ENCODE measurements around the gene TEPSIN.

The TEPSIN gene

GRCh38 chr17:81231766-81232581, 6.9 kb downstream of the TEPSIN start:
- Histone ChIP-seq H3K4me2 (ENCODE audit: low read depth, low read length) (no peak overlapping the region), H3K79me2 (ENCODE audit: low read length) (peaks cover 19% of the 10 kb centered on the region), H3K36me3 (replicated peaks; ENCODE audit: insufficient read depth, low read length) (no peaks in the 10 kb centered on the region), H4K20me1 (ENCODE audit: insufficient read depth, low read length) (no peaks in the 10 kb centered on the region), H3K27me3 (replicated peaks; ENCODE audit: insufficient read depth, low read length) (no peaks in the 10 kb centered on the region), H2AFZ (ENCODE audit: low read length) (no peak overlapping the region), H3K9me3 (replicated peaks; ENCODE audit: insufficient read depth, low read length) (no peaks in the 10 kb centered on the region), H3F3A (ENCODE audit: insufficient read depth, low read length) (no peaks in the 10 kb centered on the region), H3K9ac (ENCODE audit: low read length) (no peak overlapping the region), H3K9me2 (replicated peaks; ENCODE audit: insufficient read depth, low read length) (no peaks in the 10 kb centered on the region), H3K4me3 (ENCODE audit: low read length) (no peak overlapping the region), H3K4me1 (ENCODE audit: low read length) (no peaks in the 10 kb centered on the region), H3K27ac (ENCODE audit: low read length) (no peak overlapping the region)
- TF ChIP-seq EZH2phosphoT487 (IDR thresholded peaks at IDR 0.05; ENCODE audit: low read length) (no peak), CTCF (IDR thresholded peaks at IDR 0.05; ENCODE audit: low read length) (no peak), EZH2 (optimal IDR thresholded peaks at IDR 0.05; ENCODE audit: low read depth, low read length) (no peak)
- DNase-seq: no peak

- H3K4me1 ChIP-seq (ENCODE audit: low read length): no peaks in the 10 kb centered on the region
- H2AFZ ChIP-seq (ENCODE audit: low read length): no peak overlapping the region
Measured at GRCh38 chr17:81231121-81231645, 7.7 kb downstream of the TEPSIN start.

GRCh38 chr17:81230043-81230820, 8.6 kb downstream of the TEPSIN start:
- H3K27me3 ChIP-seq (replicated peaks; ENCODE audit: insufficient read depth, low read length): 0 out of 2 replicates have a peak, but pooled peaks cover 11% of the 10 kb centered on the region
- DNase-seq: no peak
- peaks cover 1% of the 10 kb centered on the region; the same call in 1 of the 2 replicates for H3K79me2 ChIP-seq (ENCODE audit: low read length)
- H3K27ac ChIP-seq (ENCODE audit: low read length): no peak overlapping the region
- H3F3A ChIP-seq (ENCODE audit: insufficient read depth, low read length): no peaks in the 10 kb centered on the region
- H2AFZ ChIP-seq (ENCODE audit: low read length): no peak overlapping the region
- no peak overlapping the region for H3K9ac ChIP-seq (ENCODE audit: low read length)
- H3K4me2 ChIP-seq (ENCODE audit: low read depth, low read length): no peak overlapping the region
- H3K36me3 ChIP-seq (replicated peaks; ENCODE audit: insufficient read depth, low read length): no peaks in the 10 kb centered on the region
- TF ChIP-seq EZH2 (optimal IDR thresholded peaks at IDR 0.05; ENCODE audit: low read depth, low read length) (no peak), EZH2phosphoT487 (IDR thresholded peaks at IDR 0.05; ENCODE audit: low read length) (no peak), CTCF (IDR thresholded peaks at IDR 0.05; ENCODE audit: low read length) (peak; percentile 21; the same call in 1 of the 2 replicates)
- no peaks in the 10 kb centered on the region for H4K20me1 ChIP-seq (ENCODE audit: insufficient read depth, low read length)
- no peaks in the 10 kb centered on the region for H3K9me2 ChIP-seq (replicated peaks; ENCODE audit: insufficient read depth, low read length)
- H3K4me3 ChIP-seq (ENCODE audit: low read length): no peak overlapping the region
- no peaks in the 10 kb centered on the region for H3K4me1 ChIP-seq (ENCODE audit: low read length)
- H3K9me3 ChIP-seq (replicated peaks; ENCODE audit: insufficient read depth, low read length): no peaks in the 10 kb centered on the region

More at GRCh38 chr17:81231121-81231645, 7.7 kb downstream of the TEPSIN start:
- H3K4me2 ChIP-seq (ENCODE audit: low read depth, low read length): no peak overlapping the region
- peaks cover 11% of the 10 kb centered on the region; the same call in 1 of the 2 replicates for H3K79me2 ChIP-seq (ENCODE audit: low read length)
- H3K27me3 ChIP-seq (replicated peaks; ENCODE audit: insufficient read depth, low read length): 0 out of 2 replicates have a peak, but pooled peaks cover 5% of the 10 kb centered on the region
- H3K9ac ChIP-seq (ENCODE audit: low read length): no peak overlapping the region
- H3K4me3 ChIP-seq (ENCODE audit: low read length): no peak overlapping the region
- H4K20me1 ChIP-seq (ENCODE audit: insufficient read depth, low read length): no peaks in the 10 kb centered on the region
- no peaks in the 10 kb centered on the region for H3K36me3 ChIP-seq (replicated peaks; ENCODE audit: insufficient read depth, low read length)
- H3K9me2 ChIP-seq (replicated peaks; ENCODE audit: insufficient read depth, low read length): no peaks in the 10 kb centered on the region
- no peaks in the 10 kb centered on the region for H3K9me3 ChIP-seq (replicated peaks; ENCODE audit: insufficient read depth, low read length)
- no peak for DNase-seq
- no peak overlapping the region for H3K27ac ChIP-seq (ENCODE audit: low read length)
- TF ChIP-seq CTCF (IDR thresholded peaks at IDR 0.05; ENCODE audit: low read length): no peak
- TF ChIP-seq EZH2phosphoT487 (IDR thresholded peaks at IDR 0.05; ENCODE audit: low read length): no peak
- TF ChIP-seq EZH2 (optimal IDR thresholded peaks at IDR 0.05; ENCODE audit: low read depth, low read length): no peak
- H3F3A ChIP-seq (ENCODE audit: insufficient read depth, low read length): no peaks in the 10 kb centered on the region
